ENCODE results near the gene ATP2C2.

DNA sequence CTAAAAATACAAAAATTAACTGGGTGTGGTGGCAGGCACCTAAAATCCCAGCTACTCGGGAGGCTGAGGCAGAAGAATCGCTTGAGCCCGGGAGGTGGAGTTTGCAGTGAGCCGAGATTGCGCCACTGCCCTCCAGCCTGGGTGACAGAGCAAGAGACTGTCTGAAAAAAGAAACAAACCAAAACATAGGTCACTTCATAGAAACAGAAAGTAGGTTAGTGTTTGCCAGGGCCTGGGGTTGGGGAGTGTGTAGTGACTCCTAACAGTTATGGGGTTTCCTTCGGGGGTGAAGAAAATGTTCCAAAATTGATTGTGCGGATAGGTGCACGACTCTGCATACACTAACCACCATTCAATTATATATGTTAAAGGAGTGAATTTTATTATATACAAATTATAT, 59.2 kb downstream of the ATP2C2 start:
- TF ChIP-seq GATA2 (IDR thresholded peaks at IDR 0.05; ENCODE audit: low read depth, low read length), result no peak
- no peak for TF ChIP-seq GATA3 (IDR thresholded peaks at IDR 0.05; ENCODE audit: low read depth, low read length)
